ENCODE measurements around the gene PTBP2.

GRCh38 chr1:96682056-96682455 is 39.5 kb upstream of the PTBP2 start:
- no peak for TF ChIP-seq CTCF (IDR thresholded peaks at IDR 0.05; ENCODE audit: insufficient read depth, low read length, poor library complexity, severe bottlenecking)
- no peak for TF ChIP-seq EZH2phosphoT487 (conservative IDR thresholded peaks at IDR 0.05; ENCODE audit: low read length)
